HG02981 (cell line): ENCODE measurements around the gene DRGX.

Experiments used
- ATAC-seq: cut with Tn5 transposase; IDR thresholded peaks from one replicate; pipeline ENCODE4 v1.9.1; 2021; ENCODE audit warnings: mild to moderate bottlenecking, moderate library complexity; ENCODE audit not compliant: unreplicated experiment

The DRGX gene

DNA sequence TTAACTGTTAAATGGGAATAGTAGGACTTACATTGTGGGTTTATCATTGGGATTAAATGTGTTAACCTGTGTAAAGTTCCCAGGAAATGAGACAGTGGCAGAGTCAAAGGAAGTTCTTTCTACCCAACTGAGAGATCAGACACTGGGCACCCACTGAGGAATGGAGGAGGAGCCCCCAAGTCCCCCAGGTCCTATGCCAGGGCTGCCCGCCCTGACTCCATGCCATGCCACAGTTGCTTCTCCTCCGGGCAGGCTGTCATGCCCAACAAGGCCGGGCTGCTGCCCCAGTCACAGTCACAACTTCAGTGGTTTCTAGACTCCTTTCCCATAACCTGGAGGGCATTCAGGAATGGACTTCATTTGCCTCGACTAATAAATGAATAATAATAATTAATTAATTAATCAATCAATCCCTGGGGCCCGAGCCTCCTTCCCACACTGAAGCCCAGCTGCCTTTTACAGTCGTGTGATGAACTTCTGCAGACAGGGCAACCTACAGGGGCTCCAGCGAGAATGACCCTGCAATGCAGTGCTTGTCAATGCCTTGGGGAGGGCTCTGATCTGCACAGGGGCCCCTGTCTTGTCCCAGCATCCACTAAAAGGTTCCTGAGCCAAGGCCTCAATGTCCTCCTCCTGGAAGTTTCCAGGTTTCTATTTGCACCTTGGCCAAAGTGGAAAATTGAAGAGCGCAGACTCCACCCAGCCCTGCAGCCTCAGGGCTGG is 32.4 kb downstream of the DRGX start:
- ATAC-seq: no peak

DNA sequence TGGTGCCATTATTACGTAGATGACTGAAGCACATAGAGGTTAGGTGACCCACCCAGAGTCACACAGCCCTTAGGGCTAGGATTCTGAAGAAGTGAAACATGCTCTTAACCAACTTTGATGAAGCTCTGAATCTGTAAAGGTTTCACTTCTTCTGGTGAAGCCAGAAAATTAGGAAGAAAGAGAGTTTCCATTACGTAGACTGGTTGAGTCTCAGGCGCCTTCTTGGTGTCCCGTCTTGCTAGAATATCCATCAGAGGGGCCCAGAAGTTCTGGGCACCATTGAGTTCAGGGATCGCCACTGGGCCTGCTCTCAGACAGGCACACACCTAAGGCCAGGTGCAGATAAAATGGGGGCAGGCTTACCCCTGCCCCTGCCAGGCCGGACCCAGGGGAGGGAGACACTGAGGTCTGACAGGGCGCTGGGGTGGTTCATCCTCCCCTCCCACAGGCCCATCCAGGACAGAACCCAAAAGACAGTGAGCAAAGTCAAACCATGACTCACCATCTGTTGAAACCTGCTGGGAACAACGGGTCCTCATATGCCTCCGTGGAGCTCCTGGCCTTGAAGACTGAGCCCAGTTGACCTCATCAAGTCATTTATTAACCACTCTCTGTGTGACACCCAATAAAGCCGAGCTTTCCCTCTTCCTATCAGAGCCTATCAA is 33.2 kb downstream of the DRGX start:
- peak; percentile 84 for ATAC-seq

DNA sequence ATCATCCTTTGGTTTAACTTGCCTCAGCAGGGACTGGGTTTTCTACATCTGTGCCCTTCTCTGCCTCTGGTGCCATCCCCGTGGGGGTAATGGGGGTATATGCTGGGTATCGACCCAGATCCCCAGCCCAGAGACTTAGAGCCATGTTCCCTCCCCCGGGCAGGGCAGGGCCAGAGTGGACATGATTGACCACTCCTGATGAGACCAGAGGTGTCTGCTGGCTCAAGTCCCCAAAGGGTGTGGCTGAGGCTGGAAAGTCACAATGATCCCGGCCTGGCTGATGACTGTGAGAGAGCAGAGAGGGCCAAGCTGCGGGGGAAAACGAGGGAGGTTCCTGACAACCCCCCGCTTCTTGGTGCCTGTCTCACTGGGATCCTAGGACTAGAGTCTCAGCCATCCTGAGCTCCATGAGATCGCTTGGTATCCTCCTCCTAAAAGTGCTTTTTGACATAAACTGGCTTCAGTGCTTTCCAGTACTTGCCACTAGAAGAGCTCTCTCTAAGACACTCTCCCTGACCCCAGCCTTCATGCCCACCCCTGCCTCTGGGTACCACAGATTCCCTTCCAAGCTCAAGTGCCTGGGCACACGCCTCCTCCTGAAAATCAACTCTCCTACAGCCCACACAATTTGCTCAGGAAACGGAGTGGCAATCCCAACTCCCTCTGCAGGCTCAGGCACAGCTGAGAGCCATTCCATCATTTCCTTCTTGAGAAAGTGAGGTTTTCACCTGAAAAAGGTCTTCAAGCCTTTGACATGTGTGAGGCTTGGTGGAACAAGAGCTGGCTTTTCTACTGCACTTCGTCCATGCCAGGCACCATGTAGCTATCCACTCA is 33.9 kb downstream of the DRGX start:
- no peak for ATAC-seq

DNA sequence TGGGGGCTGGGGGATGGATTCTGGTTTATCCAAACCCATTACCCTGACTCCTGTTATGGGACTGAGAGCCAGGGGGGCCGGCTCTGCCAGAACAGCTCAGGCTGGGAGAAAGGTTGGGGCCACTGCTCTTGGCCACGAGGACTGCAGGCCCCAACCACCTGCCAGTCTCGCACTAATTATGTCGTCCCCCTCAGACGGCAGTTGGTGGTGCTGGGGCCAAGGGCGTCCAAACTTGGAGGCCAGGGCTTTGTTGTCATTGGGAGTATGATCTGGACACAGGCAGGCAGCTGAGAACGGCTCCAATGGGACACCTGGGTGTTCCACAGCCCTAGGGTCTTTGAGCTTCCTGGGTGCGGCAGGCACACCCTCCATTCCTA is 34.7 kb downstream of the DRGX start:
- no peak for ATAC-seq

- no peak for ATAC-seq
These were observed 35.4 kb downstream of the DRGX start for GRCh38 chr10:49360271-49361177.

DNA sequence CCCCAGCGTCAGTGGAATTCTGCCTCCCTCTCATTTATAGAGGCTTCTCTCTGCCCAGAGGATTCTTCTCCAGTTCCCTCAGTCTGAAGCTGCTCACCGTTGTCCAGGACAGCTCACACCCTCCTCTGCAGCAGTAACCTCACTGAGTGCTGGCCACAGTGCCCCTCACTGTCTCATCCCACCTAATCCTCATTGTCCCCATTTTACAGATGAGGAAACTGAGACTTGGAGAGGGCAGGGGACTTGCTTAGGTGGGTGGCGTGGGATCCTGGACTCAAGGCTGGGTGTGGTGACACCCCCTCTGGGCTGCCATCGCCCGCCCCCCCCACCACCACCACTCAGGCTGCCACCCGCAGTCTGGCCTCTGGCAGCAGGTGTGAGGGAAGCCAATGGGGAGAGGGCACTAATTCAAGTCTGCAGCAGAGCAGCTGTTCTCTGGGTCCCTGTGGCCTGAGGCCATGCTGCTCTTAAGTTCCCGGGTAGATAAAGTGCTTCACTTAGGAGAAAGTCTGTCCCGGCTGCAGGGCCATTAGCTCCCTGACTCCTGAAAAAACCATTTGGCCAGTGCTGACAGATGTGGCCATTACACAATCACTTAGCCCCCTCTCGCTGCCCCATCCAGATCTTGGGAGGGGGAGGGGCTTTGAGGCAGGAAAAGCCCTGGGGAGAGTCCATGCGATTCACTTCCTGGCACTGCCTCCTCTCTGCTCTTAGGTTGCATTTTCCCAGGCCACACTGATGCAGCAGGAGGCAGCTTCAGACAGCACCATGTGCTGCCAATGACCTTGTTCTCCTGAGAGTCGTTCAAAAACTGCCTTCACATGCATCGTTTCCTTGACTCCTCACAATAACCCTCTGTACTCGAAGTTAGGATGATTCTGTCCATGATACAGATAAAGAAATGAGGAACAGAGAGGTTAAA is 36.3 kb downstream of the DRGX start:
- ATAC-seq: no peak

DNA sequence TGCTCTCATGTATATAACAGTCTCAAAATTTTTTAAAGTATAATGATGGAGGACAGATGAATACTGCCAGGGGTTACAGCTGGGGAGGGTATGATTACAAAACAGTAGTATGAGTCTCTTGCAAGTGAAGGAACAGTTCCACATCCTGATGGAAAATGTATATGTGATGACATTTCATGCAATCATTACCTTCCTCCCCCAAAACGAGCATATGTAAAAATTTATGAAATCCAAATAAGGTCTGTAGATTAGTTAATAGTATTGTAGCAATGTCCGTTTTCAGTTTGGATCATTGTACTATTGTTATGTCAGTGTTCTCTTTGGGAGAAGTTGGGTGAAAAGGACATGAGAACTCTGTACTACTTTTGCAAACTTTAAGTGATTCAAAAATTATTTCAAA is 38.0 kb downstream of the DRGX start:
- ATAC-seq: no peak

- no peak for ATAC-seq
These were observed 38.9 kb downstream of the DRGX start for GRCh38 chr10:49356944-49357343.

- ATAC-seq: no peak
These were observed 39.7 kb downstream of the DRGX start for GRCh38 chr10:49356181-49356580.

DNA sequence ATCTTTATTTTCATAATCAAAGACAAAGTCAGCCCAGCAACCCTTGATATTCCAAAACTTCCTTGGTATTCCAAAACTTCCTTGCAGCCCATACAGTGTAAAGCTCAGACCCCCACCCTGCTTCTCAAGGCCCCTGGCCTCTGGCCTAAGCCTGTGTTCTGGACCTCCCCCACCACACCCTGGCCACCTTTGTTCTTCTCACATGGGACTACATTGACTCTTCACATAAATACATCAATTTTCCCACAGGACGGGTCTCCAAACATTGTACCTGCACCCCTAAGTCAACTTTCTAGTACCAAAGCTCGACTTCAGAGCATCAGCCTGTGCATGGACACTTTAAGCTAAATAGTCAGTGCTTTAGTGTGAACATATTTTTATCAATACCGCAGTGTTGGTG is 40.7 kb downstream of the DRGX start:
- no peak for ATAC-seq

DNA sequence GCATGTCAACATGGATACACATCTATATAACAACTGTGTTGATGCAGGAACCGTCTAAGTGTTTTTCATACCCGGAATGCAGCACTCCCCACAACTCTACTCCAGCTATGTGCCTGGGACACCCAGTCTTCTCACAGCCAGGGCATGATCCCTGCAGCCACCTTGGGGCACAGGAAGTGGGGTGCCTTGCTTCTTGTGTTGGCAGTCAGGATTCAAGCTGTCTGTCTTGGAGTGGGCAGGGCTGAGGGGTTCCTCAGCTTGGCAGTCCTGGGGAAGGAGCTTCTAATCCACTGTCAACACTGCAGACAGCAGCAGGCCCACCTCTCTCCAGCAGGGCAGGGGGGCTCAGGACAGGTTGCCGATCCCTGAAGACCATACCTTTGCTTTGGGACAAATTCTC is 41.3 kb downstream of the DRGX start:
- no peak for ATAC-seq

DNA sequence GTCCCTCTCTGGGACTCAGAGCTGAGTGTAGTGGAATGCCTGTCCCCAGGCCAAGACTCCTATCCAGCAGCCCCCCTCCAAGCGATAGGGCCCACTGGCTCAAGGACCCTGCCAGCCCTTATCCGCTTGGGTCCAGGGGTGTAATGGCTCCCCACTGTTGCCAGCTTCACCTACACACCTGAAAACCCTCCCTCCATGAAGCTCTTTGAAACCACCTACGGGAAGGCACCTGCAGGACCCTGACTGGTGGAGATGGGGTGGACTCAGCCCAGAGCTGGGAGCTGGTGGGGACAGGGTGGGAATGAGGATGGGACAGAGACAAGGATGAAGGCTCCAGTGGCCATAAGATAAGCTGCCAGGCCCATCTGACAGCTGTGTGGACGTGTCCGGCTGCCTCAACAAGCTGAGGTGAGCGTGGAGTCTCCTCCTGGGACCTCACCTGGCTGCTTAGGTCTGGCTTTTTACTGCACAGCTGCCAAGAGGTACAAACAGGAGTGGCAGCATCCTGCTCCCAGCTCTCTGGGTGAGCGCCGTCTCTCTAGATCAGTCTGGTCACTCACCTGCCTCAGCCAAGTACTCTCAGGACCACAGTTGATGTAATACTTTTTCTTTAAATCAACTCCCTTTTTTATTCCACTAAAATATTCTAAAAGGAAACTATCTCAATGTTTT is 41.9 kb downstream of the DRGX start:
- ATAC-seq: no peak

GRCh38 chr10:49353026-49353894 is 42.6 kb downstream of the DRGX start:
- no peak for ATAC-seq

DNA sequence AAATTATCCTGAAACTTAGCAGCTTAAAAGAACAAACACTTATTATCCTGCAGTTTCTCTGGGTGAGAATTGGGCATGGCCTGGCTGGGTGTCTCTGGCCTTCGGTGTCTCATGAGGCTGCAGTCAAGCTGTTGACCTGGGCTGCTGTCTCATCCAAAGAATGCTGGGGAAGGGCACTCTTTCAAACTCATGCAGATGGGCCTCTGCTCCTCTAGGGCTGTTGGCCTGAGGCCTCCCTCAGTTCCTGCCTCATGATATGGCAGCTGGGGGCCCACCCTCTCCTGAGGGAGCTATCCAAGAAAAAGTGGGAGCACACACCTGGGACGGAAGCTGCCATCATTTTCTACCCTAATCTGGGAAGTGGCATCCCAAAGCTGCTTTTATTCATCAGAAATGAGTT is 43.6 kb downstream of the DRGX start:
- ATAC-seq: no peak

DNA sequence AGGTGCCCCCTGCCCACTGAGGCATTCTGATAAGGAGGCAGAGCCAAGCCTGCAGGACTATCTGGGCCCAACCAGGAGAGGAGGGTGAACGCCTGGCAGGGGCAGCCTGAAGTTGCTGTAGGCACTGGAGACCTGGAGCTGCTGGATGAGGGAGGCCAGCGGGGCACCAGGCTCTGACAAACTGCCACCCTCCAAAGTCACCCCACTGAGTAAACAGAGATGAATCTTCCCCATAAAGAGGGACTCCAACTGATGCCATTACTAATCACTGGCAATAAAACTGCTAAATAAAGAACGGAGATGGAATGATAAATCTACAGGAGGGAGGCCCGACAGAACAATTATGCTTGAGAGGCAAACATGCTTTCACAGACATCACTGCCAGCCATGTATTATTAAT is 44.2 kb downstream of the DRGX start:
- no peak for ATAC-seq

GRCh38 chr10:49350846-49351532 is 44.9 kb downstream of the DRGX start:
- ATAC-seq: no peak

- no peak for ATAC-seq
These were observed 45.8 kb downstream of the DRGX start for GRCh38 chr10:49350138-49350537.

DNA sequence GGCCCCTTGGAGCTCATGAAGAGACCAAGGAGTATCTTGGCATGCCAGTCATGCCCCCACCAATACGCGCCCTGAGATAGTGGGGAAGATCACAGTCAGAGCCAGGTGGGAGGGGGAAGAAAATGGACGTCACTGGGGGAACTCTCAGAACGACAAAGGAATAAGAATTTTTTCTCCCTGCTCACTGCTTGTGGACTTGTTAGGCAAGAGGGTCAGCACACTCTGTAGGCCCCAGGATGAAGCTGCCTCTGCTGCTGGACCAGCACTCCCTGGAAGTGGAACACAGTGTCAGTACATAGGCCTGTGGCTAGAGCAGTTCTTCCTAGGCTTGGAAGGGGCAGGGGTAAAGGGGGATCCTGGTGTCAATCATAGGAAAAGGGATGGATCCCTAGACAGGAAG is 46.5 kb downstream of the DRGX start:
- no peak for ATAC-seq
